GM12872 (cell line): ENCODE results near the gene PSMA8.

Experiments used
- TF ChIP-seq, protein P1 (sequence below): IDR thresholded peaks from 3 replicates; pipeline ENCODE4 v1.5.1; 2011; ENCODE audit warnings: low read depth, mild to moderate bottlenecking, low read length, moderate library complexity; ENCODE audit not compliant: insufficient read depth

Gene PSMA8

DNA sequence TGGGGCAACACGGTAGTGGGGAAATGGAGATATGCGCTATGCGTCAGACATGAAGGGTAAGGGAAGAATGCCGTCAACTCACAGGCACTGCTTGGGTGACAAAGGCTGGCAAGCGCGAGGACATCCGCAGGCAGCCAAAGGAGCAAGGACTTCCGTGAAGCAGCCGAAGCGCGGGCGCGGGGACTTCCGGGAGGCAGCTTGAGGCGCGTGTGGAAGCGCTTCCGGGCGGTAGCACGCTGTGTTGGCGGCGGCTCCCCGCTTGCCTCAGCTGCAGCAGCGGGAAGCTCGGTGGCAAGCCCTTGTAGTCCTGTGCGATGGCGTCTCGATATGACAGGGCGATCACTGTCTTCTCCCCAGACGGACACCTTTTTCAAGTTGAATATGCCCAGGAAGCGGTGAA, at the start of gene PSMA8:
PSMA8 (plus strand) TSS at position 218 of the 400 bp plus-strand sequence; CDS start at position 315, 97 bp downstream.
- TF ChIP-seq, protein P1, sequence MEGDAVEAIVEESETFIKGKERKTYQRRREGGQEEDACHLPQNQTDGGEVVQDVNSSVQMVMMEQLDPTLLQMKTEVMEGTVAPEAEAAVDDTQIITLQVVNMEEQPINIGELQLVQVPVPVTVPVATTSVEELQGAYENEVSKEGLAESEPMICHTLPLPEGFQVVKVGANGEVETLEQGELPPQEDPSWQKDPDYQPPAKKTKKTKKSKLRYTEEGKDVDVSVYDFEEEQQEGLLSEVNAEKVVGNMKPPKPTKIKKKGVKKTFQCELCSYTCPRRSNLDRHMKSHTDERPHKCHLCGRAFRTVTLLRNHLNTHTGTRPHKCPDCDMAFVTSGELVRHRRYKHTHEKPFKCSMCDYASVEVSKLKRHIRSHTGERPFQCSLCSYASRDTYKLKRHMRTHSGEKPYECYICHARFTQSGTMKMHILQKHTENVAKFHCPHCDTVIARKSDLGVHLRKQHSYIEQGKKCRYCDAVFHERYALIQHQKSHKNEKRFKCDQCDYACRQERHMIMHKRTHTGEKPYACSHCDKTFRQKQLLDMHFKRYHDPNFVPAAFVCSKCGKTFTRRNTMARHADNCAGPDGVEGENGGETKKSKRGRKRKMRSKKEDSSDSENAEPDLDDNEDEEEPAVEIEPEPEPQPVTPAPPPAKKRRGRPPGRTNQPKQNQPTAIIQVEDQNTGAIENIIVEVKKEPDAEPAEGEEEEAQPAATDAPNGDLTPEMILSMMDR, result no peak

- TF ChIP-seq, protein P1, result no peak
Observed at GRCh38 chr18:26085056-26085455, 48.6 kb upstream of the PSMA8 start.

DNA sequence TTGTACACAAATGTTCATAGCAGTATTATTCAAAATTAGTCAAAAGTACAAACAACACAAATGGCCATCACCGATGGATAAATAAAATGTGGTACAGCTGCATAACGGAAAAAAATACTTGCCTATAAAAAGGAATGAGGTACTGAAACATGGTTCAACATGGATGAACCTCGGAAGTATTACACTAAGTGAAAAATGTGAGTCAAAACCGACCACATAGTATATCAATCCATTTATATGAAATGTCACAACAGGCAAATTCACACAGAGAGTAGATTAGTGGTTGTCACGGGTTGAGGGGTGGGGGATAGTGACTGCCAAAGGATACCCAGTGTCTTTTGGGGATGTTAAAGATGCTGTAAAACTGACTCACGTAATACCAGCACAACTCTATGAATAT, 46.7 kb upstream of the PSMA8 start:
- TF ChIP-seq, protein P1, result no peak

DNA sequence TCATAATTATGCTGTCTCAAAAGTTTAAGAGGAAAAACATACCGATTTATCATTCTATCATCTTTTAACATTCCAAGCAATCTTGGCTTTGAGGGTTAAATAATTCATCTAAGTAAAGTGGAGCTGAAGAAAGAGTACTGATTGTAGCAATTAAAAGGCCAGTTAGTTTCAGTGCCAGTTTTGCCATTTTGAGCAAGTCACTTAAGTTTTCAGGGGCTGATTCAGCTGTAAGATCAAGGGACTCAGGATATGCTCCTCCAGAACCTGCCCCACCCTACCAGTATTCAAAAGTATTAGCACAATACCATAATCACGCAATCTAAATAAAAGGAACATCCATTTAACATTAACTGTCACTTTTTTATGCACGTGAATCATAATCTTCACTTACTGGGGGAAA, 45.2 kb upstream of the PSMA8 start:
- TF ChIP-seq, protein P1, result no peak

DNA sequence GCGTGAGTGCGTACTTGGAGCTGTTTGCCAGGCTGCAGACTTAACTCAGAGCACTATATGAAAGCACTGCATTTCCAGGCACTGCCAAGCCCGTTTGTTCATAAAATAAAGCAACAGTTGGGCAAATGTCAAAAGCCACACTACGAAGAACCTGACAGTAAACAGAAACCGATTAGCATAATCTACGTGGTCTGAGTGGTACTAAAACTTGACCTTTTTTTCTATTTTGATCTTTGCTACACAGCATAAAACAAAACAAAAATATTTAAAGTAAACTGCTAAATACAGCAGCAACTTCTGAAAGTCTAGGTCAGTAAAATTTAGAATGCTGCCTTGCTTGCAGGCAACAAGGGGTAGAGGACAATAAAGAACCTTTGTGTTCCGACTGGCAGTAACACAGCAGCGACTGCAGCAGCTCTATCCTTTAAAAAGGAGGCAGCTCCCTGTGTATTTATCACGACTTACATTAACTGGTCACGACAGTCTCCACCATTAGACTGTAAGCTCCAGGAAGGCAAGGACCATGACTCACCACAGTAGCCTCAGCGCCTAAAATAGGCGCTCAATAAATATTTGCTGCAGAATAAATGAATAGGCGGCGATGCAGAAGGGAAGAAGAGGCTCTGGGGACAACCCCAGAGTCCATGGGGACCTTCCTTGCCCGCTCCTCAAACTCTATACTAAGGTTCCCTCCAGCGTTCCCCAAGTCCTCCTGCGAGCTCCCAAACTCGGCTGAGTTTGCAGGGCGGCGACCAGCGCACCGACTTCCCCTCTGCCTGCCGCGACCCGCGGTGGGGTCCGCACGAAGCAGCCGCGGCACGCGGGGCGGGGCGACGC, 44.2 kb upstream of the PSMA8 start:
- TF ChIP-seq, protein P1, result no peak

GRCh38 chr18:26090130-26091046, 43.3 kb upstream of the PSMA8 start, which contains the start of gene SS18:
SS18 (minus strand) TSS chr18:26090613; CDS start chr18:26090569, 44 bp downstream.
- TF ChIP-seq, protein P1, result no peak

DNA sequence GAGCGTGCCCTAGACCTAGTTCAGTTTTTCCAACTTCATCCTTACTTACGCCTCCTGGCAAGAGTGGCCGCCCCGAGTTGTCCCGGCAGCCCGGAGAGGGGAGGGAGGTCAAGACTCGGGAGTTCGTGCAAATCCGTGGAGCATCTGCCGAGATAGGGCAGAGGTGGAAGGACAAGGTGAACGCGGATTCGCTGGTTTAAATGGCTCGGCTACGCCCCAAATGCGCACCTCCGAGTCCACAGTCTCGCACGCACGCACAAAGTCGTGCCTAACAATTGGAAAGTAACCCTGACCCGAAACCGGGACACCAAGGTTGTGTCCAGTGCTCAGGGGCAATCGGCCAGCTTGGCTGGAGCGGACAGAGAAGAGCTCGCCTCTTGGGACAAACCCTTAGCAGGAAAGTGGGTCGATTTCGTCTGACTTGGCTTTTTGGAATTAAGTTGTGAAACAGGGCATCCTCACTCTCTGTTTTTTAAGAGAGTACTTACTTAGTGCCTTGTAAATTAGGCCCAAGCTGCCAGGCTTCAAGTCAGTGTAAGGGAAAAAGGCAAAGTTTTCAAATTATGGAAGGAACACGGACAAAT, 42.5 kb upstream of the PSMA8 start:
- TF ChIP-seq, protein P1, result no peak
